Jurkat, Clone E6-1 (cell line): ENCODE results near the gene PON1. TPM values are rescaled to one million over a fixed set of nuclear protein-coding genes. Genes with fewer than 3 reads are reported as not detected.

Experiments used
- DNase-seq: peaks from one replicate; pipeline ENCODE4 v3.0.0-alpha.2; 2011; ENCODE audit warnings: low read depth, low spot score
- H3K4me3 ChIP-seq: 2 replicates; pipeline ENCODE4 v1.5.1; 2011; ENCODE audit warnings: mild to moderate bottlenecking, low read length, control low read depth, moderate library complexity
- polyA plus RNA-seq: library from polyadenylated mRNA; unstranded; fragments of >200 nt; gene quantifications from one replicate; pipeline ENCODE4 v1.2.1, GENCODE V29; 2012; ENCODE audit warnings: missing spikeins; ENCODE audit not compliant: insufficient read length, insufficient read depth

PON1 gene
- not detected for polyA plus RNA-seq

DNA sequence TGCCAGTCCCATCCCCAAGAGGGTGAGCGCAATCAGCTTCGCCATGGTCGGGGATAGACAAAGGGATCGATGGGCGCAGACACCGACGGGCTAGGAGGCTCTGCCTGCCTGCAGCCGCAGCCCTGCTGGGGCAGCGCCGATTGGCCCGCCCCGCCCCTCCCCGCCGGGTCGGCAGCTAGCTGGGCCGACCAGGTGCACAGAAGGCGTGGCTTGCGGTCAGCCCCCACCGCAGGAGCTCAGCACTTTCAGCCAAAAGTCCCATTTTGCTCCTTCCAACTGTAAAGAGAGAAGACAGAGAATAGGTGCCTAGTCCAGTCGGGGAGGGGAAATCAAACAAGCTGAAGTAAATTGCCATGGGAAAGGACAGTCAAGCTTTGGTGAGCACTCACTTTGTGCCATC lies at the start of gene PON1:
TSS of gene PON1 (minus strand) at position 102 of the 400 bp plus-strand sequence. CDS start at position 45, 57 bp downstream.
- no peak for DNase-seq
- H3K4me3 ChIP-seq, result no peak within 1 kb of the TSS

DNA sequence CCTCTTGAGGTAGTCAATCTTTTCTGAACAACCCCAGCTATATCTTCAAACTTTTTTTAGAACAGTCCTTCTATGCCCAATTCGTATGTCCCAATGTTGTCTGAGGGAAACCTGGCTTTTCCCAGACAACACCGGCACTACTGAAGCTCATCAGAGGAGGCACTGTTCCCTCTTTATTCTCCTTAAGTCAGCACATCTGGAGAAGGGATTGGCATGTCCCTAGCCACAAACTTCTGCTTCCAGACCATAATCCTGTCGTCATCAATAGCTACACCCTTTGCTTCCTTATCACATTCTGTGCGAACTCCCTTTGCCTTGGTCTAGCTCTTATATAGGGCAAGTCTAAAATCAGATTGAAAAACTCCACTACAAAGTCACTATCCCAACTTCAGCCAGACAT lies 49.0 kb upstream of the PON1 start:
- no peak for DNase-seq
- no peak overlapping the region for H3K4me3 ChIP-seq

DNA sequence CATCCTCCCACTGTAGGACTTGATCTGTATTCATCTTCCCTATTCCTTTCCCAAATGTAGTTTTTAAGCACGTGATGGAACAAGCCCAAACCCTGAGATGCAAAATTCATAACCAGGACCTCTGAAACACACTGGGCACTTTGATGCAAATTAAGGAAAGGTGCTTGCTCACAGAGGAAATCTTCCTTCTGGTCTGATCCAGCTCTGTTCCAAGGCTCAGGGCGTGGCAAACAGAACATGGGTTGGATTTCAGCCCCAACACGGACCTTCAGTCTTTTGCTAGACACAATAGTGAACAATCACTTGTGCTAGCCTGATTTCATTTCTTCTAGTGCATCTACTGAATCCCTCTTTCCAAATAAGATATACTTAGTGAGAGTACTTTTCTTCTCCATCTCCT lies 43.9 kb upstream of the PON1 start:
- H3K4me3 ChIP-seq, result no peak overlapping the region
- no peak for DNase-seq

DNA sequence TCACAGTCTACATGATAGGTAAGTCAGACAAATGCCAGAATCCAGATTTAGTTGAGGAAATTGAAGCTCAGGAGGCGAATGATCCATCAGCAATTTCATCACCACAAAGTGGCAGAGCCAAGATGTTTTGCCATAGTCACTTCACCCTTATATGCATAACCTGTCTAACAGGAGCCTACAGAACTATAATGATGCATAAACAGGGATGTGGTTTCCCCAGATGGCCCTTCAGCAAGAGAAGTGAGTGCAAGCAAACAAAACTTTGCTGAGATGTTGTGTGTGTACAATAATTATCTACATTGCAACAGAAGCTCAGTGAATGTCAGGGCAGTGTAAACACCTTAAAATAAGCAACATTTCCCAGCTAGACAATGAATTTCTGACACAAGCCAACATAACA lies 43.3 kb upstream of the PON1 start:
- no peak for DNase-seq
- no peak overlapping the region for H3K4me3 ChIP-seq

DNA sequence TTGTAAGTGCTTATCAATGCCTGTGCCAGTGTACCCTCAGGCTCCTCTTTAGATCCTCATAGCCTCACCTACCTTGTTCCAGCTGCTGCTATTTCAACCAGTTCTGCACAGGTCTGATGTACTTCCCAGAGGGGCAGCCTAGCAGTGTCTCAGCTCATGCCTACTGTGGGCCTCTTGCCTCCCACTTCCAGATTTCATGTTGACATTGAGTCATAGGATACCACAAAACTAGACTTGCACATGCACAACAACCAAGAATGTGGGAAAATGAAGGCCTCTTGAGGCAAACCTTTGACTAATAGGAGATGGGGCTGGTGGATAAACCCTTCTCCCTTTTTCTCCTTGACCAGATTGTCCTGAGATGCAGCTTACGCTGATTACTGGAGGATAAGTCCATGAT lies 40.8 kb upstream of the PON1 start:
- DNase-seq, result no peak
- H3K4me3 ChIP-seq, result no peak overlapping the region

DNA sequence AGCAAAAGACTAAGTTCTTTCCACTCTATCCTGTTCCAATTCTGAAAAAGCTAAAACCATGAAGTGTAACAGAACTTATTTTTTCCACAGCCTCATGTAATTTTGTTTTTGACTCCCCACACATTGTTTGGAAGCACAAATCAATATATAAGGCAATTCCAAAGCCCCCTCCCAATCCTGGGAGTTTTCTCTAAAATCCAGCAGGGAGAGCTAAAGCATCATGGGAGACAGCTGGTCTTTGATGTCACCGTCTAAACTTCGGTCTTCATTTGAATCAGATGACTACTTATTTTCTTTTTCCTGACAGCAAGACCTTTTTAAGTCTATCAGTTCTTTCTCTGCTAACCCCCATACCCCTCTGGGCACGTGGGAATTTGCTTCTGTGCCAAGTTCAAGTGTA lies 33.3 kb upstream of the PON1 start:
- no peak overlapping the region for H3K4me3 ChIP-seq
- DNase-seq, result no peak

DNA sequence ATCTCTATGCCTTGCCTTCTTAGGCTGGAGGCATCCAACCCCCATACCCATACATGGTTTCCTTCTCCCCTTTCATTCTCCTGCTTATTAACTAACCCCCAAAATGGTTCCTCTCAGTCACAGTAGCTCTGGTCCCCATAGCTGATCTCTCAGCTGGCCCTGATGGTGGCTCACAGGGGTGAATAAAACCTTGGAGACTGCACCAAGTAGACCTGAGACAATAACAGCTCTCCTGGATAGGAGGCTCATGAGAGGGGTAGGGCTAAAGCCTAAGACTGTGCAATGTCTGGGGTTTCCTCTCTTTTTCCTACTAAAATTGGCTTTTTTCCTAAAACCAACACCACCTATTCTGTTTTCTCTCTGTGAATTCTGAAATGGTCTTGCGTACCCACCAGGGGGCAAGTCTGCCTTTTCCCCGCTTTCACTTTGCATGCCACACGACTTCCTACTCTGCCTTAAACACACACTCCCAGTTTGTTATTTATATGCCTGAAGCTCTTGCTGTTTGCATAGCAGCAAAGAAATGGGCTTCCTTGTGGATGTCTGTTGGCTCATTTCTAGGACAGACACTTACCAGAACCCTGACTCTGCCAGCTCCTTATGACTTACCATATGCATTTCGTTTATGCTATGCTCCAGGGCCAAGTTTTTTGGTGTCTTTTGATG lies 18.4 kb upstream of the PON1 start:
- no peak overlapping the region for H3K4me3 ChIP-seq
- DNase-seq, result peak; percentile 36

DNA sequence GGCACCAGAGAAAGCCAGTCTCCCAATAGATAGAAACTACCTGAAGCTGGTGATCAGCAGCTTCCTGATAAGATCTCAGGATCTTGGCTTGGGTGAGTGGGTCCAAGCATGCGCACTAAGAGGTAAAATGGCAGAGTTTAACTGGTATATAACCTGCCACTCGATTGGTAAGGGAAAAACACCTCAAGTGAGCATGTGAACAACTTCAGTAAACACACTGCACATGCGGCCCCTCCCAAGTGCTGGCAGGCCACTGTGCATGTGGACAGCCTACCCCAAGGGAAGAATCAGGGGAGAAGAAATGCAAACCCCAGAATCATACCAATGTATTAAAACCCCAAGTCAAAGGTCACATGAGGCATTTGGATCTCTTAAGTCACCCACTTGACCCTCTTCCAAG lies 17.7 kb upstream of the PON1 start:
- no peak for DNase-seq
- no peak overlapping the region for H3K4me3 ChIP-seq

DNA sequence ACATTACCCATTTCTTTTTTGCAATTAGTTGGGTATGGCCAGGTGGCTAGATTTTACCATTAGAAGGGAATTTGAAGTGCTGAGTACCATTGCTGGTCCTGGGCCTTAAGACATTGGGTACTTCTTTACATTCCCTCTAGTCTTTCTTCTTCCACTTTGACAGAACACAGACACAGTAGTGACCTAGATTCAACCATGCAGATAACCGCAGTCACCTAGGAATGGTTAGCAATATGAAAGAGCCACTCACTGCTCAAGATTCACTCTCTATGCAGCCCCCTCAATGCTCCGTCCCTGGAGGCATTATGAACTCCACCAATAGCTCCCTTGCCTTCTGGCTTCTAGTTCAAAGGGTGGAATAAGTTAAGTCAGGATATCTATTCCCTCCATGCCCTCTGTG lies 16.2 kb upstream of the PON1 start:
- no peak for DNase-seq
- H3K4me3 ChIP-seq, result no peak overlapping the region

DNA sequence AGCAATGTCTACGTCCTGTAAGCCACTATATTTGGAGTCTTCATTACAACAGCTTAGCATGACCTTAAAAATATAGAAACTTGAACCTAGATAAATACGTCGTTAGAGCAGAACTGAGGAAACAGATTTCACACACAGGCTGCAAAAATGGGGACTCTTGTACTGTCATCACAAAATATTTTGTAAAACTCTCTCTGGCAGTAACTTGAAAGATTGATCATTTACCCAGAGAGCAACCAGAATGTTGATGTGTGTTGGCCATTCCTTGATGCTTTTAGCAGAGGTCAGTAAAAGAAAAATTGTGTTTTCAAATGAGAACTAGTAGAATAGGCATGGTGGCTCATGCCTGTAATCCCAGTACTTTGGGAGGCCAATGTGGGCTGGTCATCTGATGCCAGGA lies 14.5 kb upstream of the PON1 start:
- H3K4me3 ChIP-seq, result no peak overlapping the region

DNA sequence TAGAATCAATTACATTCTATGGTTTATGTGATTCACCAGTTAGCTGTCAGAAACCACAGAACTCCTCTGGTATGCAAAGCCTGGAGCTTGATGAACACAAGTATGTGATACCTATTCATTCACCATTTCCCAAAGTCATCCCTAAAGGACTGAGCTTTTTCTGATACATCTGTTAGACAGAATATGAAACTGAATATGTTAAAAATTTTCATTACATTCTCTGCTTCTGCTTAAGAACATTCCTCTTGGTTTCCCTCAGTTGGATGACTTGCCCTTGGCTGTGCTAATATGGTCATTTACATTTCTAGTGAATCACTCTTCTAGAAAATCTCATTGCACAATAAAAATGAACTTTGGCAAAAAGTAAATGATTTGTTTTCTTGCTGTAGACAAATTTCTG lies 10.8 kb upstream of the PON1 start:
- DNase-seq, result no peak
- no peak overlapping the region for H3K4me3 ChIP-seq

More for the DNA sequence above, 14.5 kb upstream of the PON1 start:
- DNase-seq, result no peak

DNA sequence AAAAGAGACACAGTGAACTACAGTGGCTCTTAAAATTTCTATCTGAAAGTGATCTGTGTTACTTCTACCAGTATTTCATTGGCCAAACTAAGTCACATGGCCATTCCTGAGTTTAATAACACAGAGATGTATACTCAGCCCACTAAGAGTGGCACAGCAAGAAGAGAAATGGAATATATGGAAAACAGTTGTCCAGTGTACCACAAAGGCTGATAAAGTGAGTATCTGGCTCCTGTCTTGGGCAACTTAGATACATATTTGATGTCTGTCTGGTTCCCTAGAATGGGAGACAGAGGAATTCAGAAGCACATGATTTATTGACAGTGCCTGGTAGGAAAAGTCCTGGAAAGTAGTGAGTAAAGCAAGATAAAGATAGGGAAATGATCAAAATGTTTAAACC lies 10.1 kb upstream of the PON1 start:
- no peak for DNase-seq
- H3K4me3 ChIP-seq, result no peak overlapping the region

DNA sequence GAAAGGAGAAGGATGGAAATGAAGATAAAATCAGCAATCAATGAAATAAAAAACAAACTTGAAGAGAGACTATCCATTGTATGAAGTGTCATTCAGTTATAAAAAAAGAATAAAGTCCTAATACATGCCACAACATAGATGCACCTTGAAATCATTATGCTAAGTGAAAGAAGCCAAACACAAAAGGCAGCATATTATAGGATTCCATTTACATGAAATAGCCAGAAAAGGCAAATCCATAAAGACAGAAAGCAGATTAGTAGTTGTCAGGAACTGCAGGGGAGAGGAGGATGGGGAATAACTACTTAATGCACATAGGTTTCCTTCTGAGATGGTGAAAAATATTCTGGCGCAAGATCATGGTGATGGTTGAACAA lies 6.6 kb upstream of the PON1 start:
- no peak for DNase-seq
- 0 out of 2 replicates have a peak overlapping the region, but pooled peaks have one; percentile 19 for H3K4me3 ChIP-seq

DNA sequence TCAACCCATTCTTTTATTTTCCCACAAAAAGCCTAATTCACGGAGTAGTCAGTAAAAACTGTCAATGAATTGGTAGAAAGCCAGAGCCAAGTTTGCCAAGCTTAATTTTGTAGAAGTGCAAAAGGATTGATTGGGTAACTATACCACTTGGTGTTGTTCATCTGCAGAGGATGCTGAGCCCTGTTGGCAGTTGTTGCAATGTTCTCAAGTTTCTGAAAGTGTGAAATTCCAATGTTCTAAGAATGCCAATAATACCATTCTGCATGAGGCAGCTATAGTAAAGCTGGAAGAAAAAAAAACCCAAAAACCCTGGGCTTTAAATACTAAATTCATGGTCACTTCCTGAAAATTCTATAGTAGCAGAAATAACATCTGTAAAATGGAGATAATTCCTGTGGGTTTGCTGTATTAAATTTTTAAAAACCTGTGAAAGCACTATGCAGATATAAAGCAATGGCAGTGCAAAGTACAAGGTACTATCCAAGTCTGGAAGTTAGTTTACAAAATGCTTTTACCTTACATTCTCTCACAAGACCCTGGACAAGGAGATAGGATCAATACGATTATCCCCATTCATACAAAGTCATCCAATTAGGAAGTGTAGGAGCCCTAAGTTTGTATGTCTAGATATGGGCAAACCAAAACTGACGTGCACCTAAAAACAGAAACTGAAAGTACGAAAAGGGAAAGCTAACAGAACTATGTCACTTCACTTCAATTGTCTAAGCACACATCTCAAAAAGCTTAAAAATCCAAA lies 6.0 kb upstream of the PON1 start:
- peak overlapping the region; percentile 19; the same call in 1 of the 2 replicates for H3K4me3 ChIP-seq

DNA sequence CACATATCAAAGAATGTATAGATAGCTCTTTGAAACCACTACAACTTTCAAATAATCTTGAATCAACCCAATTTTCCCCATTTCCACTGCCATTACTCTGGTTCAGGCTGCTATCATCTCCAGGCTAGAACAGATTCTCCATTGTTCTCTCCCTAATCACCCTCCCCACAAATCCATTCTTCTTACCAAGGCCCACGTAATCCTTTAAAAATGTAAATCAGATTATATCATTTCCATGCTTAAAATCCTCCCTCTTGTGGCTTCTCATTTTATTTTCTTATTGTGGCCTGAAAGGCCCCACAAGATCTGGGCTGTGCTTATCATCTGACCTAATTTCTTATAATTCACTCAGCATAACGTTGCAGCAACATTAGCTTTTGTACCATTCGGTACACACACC lies 3.0 kb upstream of the PON1 start:
- no peak overlapping the region for H3K4me3 ChIP-seq
- DNase-seq, result no peak

More for the DNA sequence above, 6.0 kb upstream of the PON1 start:
- no peak for DNase-seq

DNA sequence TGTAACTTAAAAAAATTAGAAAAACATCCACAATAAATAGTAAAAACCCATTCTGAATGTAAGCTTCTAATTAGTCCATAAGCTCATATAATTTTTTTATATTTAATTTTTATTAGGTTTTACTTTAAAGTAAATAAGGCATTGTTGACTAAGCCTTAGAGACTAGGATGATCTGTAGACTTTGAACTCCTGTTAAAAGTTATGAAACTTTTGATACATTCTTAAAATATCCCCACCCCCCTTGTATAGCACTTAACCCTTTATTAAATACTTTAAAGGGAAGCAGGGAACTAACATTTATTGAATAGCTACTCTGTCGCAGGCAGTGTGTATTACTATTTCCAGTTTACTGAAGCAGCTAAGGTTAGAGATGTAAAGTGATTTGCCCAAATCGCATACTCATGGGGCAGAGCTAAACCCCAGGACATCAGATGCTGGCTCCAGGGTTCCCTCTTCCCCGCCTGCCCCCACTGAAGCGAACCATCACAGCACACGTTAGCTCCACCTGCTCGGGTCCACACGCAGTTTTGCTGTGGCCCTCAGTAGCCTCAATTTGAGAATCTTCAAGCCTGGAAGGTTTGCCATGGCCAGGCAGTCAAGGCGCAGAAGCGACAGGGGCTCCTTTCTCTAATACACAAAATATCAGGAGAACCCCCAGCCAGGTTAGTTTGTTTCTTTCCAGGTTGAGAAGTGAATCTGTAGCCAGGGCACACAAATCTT lies 762 bp downstream of the PON1 start:
- H3K4me3 ChIP-seq, result no peak overlapping the region
- no peak for DNase-seq

DNA sequence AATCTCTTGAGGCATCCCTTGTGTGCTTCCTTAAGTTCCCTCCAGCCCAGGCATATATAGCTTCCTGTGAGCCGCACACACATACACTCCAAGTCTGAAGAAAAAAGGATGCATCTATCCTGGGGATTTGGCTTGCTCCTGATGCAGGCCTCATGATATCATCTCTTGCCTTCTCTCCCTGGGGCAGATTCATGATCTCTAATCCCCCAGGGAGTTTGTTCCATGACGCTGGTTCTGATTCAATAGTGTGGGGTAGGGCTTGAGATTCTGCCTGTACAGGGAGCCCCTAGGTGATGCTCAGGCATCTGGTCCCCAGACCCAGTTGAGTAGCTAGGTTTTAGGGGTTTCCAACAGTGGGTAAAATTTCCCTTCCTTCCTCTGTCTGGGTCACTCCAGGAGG lies 1.5 kb downstream of the PON1 start:
- no peak overlapping the region for H3K4me3 ChIP-seq
- no peak for DNase-seq

DNA sequence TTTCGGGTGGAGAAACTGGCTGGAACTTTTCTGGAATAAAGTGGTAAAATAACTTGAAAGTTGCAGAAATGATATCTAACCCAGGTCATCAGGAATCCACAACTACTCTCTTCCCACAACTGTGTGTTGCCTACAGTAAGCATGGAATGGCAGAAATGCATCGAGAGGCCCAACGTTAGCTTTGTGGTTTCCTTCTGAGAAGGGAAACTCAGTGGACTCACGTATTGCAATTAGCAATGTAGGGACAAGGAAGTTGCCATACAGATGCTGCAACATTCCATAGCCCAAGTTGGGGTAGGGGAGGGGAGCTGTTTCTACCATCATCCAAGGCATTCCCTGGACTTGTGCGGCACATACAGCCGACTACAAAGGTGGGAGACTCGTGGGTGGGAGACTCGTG lies 1.9 kb downstream of the PON1 start:
- no peak overlapping the region for H3K4me3 ChIP-seq
- DNase-seq, result no peak

DNA sequence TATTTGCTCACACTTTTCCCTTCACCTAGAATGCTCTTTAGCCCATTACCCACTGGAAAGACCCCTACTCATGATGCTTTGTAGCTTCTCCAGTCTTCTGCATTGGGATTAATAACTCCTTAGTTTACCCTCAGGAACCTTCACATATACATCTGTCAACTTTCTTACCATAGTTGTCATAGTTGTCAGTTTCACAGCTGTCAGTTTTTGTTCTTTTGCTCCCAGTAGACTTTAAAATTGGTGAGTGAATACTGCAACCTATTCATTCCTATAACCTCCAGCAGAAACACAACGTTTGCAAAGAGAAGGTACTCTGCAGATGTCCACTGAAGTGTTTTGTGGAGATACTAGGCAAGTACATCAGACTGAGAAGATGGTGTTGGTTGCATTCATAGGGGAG lies 2.6 kb downstream of the PON1 start:
- no peak overlapping the region for H3K4me3 ChIP-seq
- no peak for DNase-seq

DNA sequence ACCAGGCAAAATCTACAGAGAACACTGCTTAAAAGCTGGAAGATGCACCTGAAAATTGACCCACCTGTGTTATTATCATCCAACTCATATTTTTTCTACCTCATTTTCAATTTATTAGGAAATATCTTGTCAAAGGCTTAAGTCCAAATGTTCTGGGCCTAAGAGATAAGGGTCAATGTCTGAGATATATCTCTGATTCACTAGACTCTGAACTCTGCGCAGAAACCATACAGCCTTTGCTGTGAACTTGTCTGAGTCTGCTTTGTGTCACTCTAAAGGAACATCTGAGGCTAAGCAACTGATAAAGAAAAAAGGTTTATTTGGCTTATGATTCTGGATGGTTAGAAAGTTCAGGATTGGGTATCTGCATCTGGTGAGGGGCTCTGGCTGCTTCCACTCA lies 3.7 kb downstream of the PON1 start:
- no peak overlapping the region for H3K4me3 ChIP-seq
- DNase-seq, result no peak
